HG02884 (cell line): ENCODE measurements around the gene EZH1.

Experiments
- ATAC-seq: cut with Tn5 transposase; IDR thresholded peaks from one replicate; pipeline ENCODE4 v1.9.1; 2021; ENCODE audit warnings: mild to moderate bottlenecking, moderate library complexity; ENCODE audit not compliant: unreplicated experiment

Gene EZH1

GRCh38 chr17:42725143-42725542 lies 19.7 kb downstream of the EZH1 start:
- ATAC-seq = no peak

GRCh38 chr17:42723636-42724035 lies 21.2 kb downstream of the EZH1 start:
- ATAC-seq = no peak

DNA sequence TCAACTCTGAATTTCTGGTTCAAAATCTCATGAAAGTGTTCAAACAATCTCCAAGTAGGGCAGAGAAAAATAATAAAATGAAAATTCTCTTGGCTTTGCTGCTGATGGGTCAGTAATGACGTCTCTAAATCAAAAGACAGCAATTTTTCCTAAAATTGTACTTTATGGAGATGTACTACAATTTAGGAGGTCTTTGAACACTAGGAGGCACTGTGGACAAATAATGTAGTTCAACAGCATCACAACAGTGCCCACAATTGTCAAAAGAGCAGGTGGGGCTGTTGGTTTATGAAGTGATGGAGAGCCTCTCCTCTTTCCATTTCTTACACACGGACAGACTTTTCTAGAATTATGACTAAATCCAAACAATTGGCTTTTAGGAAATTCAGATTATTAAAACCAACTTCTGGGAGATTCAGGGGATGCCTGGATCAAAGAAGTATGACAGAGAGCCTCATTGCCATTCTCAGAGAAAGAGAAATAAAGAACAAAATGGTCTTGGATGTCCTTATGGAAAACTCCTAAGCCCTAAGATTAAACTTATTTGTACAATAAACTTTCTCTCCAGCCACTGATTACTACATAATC lies 23.8 kb downstream of the EZH1 start:
- ATAC-seq = no peak

GRCh38 chr17:42709561-42709960 lies 35.3 kb downstream of the EZH1 start:
- ATAC-seq = no peak

DNA sequence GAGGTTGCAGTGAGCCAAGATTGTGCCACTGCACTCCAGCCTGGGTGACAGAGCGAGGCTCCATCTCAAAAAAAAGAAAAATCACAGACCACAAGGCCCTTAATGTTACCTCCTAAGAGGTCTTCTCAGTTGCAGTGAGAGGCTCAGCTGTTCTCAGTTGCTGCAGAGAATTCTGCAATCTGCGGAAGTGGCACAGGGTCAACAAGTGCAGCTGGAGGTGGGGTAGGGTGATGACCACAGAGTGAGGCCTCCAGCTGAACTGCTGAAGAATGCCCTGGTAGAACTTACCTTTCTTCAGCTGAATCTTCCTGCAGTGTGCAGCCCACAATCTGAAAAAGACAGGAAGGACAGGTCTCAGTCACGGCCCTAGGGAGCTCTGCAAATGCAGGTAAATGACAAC lies 36.3 kb downstream of the EZH1 start:
- no peak for ATAC-seq

DNA sequence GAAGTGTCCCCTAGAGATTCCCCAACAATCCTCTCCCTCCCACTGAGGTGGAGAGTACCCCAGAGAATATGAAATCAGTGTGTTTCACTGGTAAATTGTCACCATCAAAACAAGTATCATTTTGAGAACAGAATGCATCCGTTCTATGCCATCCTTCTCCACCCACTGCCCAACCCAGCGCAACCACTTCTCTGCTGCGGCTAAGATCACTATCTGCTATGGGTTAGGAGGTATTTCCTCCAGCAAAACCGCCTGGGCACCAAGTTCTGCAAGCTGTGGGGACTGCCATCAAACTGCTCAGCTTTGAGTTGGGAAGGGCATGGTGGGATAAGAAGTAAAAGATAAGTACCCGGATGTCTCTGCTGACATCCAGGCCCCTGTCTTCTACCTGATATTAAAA lies 38.1 kb downstream of the EZH1 start:
- no peak for ATAC-seq

DNA sequence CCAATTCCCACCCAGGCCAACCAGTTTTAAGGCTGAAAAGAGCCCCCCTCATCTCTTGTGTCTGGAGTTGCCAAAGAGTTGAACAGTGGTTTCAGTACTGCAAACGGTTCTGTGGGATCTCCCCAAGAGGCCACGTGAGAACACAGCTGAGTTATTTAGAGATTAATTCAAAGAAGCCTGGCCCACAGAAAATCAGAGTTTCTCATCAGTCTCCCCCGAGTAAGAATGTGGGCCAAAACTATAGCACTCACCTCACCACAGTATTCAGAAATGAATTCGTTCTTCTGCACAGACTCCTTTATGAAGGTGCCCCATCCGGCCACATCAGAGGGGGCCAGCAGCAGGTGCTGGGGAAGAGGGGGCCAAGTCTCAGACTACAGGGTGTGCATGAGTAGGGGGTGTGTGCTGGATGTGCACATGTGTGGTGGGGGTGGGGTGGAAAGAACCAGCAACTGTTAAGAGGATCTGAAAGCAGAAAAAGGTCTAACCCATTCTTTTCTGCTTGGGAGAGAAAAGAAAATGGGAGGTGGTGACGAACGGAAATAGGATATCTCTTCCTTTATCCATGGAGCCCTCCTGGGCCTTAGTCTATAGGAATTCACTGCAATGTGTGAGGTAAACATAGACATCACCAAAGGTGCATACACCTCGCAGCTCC lies 39.9 kb downstream of the EZH1 start:
- peak; percentile 68 for ATAC-seq

- peak; percentile 30 for ATAC-seq
Observed at GRCh38 chr17:42704490-42704836, 40.4 kb downstream of the EZH1 start.

DNA sequence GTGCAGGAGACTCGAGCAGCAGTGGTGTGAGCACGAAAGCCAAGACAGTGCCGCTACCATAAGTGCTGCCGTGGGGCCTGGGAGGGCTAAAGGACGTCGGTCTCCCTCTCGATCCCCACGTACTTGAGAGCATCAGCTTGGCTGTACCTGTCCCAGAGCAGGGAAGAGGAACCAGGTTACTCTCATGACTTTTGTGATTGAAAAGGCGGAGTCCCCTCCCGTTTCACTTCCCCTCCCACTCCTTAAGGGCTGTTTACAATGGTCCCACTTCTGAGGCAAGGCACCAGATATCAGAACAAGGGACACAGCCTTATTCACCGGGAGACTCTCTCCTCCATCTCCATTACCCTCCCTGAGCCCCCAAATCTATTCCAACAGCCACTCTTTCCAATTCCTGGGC lies 42.4 kb downstream of the EZH1 start:
- ATAC-seq = no peak

DNA sequence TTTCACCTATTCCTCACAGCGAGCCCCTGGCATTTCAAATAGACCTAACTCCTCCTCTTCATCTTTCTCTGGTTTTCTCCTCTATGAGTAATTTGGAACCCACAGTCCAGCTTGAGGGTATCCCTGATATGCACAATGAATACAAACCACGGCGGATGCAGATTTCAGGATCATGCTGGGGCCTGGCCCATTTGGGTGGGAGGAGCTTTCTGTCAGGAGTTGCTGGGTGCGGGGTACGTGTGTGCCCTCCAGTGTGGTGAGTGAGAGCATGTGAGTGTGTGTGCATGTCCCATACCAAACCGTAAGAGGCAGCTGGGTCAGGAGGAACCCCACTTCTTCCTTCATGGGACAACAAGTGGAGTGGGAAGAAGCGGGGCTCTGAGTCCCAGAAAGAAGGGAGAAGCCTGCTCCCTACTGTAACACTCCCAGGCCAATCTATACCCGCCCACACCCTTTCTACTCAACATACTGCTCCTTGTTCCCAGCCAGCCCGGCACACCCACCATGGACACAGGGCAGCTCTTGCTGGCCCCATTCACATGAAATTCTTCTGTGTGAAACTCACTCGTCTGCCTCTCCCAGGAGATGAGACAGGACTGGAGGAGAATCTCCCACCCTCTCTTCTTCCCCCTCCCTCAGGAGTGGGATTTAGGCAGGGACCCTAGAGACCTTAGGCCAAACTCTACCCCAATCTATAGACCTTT lies 44.1 kb downstream of the EZH1 start:
- ATAC-seq = no peak

DNA sequence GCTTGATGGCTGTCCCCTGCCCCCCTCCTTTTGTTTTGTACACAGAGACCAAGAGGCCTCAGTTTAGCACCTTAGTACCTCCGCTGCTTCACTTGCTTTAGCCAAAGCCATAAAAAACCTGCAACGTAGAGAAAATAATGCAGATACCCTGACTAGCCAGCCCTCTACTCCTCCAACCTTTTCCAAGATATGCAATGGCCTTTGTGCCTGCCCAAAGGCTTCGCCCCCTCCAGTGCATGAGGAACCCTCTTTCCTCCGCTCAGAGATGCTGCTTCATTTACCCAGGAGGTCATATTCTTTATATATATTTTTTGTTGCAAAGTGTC lies 45.5 kb downstream of the EZH1 start:
- no peak for ATAC-seq

DNA sequence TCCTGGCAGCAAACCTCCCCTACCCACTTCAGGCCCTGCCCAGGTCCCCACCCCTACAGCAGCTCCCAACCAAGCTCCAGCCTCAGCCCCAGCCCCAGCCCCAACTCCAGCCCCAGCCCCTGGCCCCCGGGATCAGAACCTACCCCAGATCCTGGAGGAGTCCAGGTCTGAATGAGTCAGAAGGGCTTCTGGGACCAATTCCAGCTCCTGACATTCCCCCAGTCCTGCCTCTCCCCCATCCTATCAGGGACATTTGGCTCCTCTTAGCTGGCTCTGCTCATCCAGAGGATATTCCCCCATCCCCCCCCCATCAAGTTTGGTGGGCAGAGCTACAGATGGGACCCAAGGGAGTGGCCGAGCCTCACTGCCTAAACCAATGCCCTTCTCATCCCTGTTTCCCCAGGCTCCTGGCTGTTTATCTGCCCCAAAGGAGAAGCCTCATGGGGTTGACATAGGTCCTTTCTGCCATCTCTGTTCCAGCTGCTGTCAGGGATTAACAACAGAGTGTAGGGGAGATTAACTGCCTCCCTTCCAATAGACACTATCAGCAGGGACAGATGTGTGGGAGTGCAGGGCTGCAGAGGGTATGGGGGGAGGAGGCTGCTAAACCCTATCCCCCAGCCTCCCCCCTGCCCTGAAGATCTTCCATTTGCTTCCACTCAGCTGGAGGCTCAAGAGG lies 46.0 kb downstream of the EZH1 start:
- no peak for ATAC-seq

DNA sequence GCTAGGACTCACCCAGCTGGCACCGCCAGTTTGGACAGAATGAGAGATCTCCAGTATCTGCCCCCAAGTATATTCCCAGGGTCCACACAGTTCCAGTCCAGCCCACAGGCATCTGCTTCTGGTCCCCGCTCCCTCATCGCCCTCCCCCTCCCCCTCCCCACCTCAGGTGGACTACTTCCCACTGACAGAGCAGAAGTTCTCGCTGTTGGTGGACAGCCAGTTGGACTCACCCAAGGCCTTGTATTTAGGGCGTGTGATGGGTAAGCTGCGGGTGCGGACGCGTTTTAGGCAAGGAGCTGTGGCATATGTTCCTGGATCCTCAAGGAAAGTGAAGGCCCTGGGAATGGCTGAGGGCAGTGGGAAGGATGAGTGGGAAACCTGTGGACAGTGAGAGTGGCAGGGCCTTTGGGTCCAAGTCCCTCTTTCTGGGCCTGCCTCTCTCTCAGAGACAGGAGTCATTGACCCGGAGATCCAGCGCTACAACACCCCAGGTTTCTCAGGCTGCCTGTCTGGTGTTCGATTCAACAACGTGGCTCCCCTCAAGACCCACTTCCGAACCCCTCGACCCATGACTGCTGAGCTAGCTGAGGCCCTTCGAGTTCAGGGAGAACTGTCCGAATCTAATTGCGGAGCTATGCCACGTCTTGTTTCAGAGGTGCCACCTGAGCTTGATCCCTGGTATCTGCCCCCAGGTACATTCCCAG lies 47.6 kb downstream of the EZH1 start:
- ATAC-seq = no peak

DNA sequence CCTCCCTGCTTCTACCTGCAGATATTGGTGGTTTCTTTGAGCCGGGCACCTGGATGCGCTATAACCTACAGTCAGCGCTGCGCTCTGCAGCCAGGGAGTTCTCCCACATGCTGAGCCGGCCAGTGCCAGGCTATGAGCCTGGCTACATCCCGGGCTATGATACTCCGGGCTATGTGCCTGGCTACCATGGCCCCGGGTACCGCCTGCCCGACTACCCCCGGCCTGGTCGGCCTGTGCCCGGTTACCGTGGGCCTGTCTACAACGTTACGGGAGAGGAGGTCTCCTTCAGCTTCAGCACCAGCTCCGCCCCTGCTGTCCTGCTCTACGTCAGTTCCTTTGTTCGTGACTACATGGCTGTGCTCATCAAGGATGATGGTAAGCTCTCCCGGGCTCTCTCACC lies 49.3 kb downstream of the EZH1 start:
- no peak for ATAC-seq

DNA sequence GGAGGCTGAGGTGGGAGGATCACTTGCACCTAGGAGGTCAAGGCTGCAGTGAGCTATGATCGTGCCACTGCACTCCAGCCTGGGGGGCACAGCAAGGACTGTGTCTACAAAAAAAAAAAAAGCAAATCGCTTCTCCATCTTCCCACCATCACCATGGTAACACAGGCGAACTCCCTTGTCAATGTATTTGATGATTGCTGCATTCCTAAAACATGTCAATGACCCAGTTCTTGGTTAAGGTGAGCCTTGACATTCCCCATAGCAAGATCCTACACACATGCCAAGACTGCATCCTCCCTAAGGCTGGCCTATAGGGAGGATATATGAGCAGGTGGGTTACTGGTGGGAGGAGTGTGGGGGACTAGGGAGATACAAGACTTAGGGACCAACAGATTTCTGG lies 50.3 kb downstream of the EZH1 start:
- ATAC-seq = no peak

DNA sequence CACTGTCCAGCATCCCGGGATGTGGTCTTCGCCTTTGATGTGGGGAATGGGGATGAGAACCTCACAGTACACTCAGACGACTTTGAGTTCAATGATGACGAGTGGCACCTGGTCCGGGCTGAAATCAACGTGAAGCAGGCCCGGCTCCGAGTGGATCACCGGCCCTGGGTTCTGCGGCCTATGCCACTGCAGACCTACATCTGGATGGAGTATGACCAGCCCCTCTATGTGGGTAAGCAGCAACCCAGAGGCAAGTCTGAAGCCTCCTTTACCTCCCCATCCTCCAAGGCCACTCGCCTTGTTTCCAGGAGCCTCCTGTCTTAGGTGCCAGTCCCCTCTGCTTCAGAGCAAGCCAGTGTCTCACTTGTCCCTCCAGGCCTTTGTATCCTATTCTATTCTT lies 52.4 kb downstream of the EZH1 start:
- ATAC-seq = no peak

DNA sequence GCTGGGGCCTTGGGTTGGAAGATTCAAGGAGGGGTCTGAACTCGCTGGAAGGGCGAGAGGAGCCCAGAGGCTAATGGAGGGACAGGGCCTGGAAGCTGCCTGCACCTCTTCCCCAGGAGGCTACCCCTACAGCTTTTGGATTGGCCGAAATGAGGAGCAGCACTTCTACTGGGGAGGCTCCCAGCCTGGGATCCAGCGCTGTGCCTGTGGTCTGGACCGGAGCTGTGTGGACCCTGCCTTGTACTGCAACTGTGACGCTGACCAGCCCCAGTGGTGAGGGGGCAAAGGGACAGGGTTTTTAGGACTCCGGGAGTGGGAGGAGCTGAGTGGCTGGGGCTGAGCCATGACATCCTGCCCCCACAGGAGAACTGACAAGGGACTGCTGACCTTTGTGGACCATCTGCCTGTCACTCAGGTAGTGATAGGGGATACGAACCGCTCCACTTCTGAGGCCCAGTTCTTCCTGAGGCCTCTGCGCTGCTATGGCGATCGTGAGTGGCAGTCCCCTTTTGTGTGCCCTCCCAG lies 53.8 kb downstream of the EZH1 start:
- ATAC-seq = no peak

GRCh38 chr17:42690596-42690995 lies 54.2 kb downstream of the EZH1 start:
- no peak for ATAC-seq

DNA sequence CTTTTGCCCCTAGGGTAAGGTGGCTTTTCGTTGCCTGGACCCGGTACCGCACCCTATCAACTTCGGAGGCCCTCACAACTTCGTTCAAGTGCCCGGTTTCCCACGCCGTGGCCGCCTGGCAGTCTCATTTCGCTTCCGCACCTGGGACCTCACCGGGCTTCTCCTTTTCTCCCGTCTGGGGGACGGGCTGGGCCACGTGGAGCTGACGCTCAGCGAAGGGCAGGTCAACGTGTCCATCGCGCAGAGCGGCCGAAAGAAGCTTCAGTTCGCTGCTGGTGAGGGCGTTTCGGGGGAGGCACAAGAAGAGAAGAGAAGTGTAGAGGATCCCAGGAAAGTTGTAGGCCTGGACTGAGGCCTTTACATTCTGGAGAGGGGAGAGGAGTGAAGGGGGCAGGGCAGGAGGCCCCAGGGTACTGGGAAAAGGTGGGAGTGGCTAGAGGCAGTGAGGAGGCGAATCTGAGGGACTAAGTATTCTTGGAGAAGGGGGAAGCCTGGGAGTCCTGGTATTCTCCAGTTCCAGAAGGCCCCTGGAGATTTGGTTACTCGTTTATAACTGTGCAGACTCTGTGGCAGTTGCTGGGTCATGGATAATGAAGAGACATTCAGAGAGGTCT lies 57.0 kb downstream of the EZH1 start:
- no peak for ATAC-seq

- ATAC-seq = no peak
Observed at GRCh38 chr17:42686520-42687128, 58.2 kb downstream of the EZH1 start.
